B cell (primary cell): Measurements from ENCODE around the gene LGI4.

Experiments used
- CTCF ChIP-seq: fragments of 200-600 bp; IDR thresholded peaks from one replicate; pipeline ENCODE4 v1.8.0; 2022; ENCODE audit warnings: antibody characterized with exemption, mild to moderate bottlenecking
- EZH2 ChIP-seq: IDR thresholded peaks from 2 replicates; pipeline ENCODE4 v1.6.1; 2012; ENCODE audit warnings: borderline replicate concordance, low read depth, mild to moderate bottlenecking, moderate library complexity, low read length; ENCODE audit not compliant: insufficient read depth, poor library complexity, severe bottlenecking

GRCh38 chr19:35090160-35090505, 44.7 kb downstream of the LGI4 start:
- no peak for TF ChIP-seq CTCF
- no peak for TF ChIP-seq EZH2
